ENCODE data around the gene PDXP. TPM values are rescaled to one million over a fixed set of nuclear protein-coding genes. Genes with fewer than 3 reads are reported as not detected.

PDXP gene
- total and polyA plus RNA-seq, 2 donors (not counting 1 experiment from before 2014, with no cell fraction given), result 4.0 to 7.9 TPM

DNA sequence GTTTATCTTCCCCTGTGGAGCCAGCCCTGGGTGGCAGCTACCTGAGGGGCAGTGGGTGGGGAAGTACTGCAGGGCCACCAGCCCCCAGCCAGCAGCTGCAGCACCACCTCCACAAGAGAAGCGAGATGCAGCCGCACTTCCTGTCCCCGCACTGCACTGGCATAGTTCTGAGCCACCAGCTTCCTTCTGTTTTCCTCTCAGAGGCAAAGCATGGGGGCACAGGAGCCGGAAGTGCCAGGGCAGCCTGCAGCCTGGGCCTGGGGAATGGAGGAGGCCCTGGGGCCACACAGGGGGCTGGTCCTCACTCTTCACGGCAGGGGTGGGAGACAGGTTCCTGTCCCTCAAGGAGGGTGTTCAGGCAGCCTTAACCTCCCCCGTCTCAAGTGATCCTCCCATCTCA is 31.0 kb upstream of the PDXP start:
- H3K4me3 ChIP-seq (replicated peaks in 1 of 4; ENCODE audit: control extremely low read depth in 1 of 4, insufficient read depth in 1 of 4, low read depth in 3 of 4, low read length in 4 of 4), result no peak overlapping the region
- TF ChIP-seq EZH2 (IDR thresholded peaks at IDR 0.05; ENCODE audit: low read length, missing control alignments), result no peak
- TF ChIP-seq, protein P1, sequence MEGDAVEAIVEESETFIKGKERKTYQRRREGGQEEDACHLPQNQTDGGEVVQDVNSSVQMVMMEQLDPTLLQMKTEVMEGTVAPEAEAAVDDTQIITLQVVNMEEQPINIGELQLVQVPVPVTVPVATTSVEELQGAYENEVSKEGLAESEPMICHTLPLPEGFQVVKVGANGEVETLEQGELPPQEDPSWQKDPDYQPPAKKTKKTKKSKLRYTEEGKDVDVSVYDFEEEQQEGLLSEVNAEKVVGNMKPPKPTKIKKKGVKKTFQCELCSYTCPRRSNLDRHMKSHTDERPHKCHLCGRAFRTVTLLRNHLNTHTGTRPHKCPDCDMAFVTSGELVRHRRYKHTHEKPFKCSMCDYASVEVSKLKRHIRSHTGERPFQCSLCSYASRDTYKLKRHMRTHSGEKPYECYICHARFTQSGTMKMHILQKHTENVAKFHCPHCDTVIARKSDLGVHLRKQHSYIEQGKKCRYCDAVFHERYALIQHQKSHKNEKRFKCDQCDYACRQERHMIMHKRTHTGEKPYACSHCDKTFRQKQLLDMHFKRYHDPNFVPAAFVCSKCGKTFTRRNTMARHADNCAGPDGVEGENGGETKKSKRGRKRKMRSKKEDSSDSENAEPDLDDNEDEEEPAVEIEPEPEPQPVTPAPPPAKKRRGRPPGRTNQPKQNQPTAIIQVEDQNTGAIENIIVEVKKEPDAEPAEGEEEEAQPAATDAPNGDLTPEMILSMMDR (conservative IDR thresholded peaks at IDR 0.05 in 1 of 2, IDR thresholded peaks at IDR 0.05 in 1 of 2; ENCODE audit: low read depth in 1 of 2, low read length in 2 of 2), result no peak
- no peak overlapping the region for H3K4me2 ChIP-seq (ENCODE audit: extremely low read depth, insufficient read depth, low read length)
- no peak overlapping the region for H2AFZ ChIP-seq (ENCODE audit: low read length)
- no peaks in the 10 kb centered on the region for H3K27me3 ChIP-seq (ENCODE audit: control insufficient read depth, insufficient read depth, low read length)
- no peak for DNase-seq (ENCODE audit: low read depth in 2 of 2)
- H3K79me2 ChIP-seq (ENCODE audit: control insufficient read depth, insufficient read depth, low read length), result no peaks in the 10 kb centered on the region
- H3K36me3 ChIP-seq (ENCODE audit: control insufficient read depth, insufficient read depth, low read length), result peaks cover 21% of the 10 kb centered on the region
- no peaks in the 10 kb centered on the region for H3K9me3 ChIP-seq (ENCODE audit: control insufficient read depth, insufficient read depth, low read depth, low read length)
- H3K4me1 ChIP-seq (ENCODE audit: control insufficient read depth, extremely low read depth, insufficient read depth, low read length), result no peaks in the 10 kb centered on the region
- no peak overlapping the region for H3K9ac ChIP-seq (ENCODE audit: insufficient read depth, low read length)
- H4K20me1 ChIP-seq (ENCODE audit: control insufficient read depth, extremely low read depth, insufficient read depth, low read length), result no peaks in the 10 kb centered on the region
- no peak overlapping the region for H3K27ac ChIP-seq (ENCODE audit: insufficient read depth, low read length)

DNA sequence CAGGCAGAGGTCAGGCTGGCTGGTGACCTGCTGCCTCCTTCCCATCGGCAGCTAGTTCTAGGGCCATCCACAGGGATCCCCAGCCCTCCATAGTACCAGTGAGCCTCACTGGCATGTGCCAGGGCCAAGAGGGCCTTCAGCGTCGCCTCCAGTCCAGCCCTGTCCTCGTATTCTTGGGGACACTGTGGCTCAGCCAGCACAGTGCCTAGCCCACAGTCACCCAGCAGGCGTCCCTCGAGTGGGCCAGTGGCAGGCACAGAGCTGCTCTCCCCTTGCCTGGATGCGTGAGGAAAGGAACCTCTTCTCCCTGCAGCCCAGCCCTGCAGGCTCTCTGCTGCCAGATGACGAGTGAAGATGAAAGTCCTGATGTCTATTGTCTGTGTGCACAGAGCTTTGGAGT is 29.7 kb upstream of the PDXP start:
- Histone ChIP-seq H3K79me2 (ENCODE audit: control insufficient read depth, insufficient read depth, low read length) (no peaks in the 10 kb centered on the region), H3K4me1 (ENCODE audit: control insufficient read depth, extremely low read depth, insufficient read depth, low read length) (peaks cover 9% of the 10 kb centered on the region), H3K4me2 (ENCODE audit: extremely low read depth, insufficient read depth, low read length) (no peak overlapping the region), H3K4me3 (replicated peaks in 1 of 4; ENCODE audit: control extremely low read depth in 1 of 4, insufficient read depth in 1 of 4, low read depth in 3 of 4, low read length in 4 of 4) (no peak overlapping the region), H4K20me1 (ENCODE audit: control insufficient read depth, extremely low read depth, insufficient read depth, low read length) (no peaks in the 10 kb centered on the region), H3K36me3 (ENCODE audit: control insufficient read depth, insufficient read depth, low read length) (peaks cover 17% of the 10 kb centered on the region), H3K9me3 (ENCODE audit: control insufficient read depth, insufficient read depth, low read depth, low read length) (no peaks in the 10 kb centered on the region), H2AFZ (ENCODE audit: low read length) (no peak overlapping the region), H3K27me3 (ENCODE audit: control insufficient read depth, insufficient read depth, low read length) (no peaks in the 10 kb centered on the region), H3K27ac (ENCODE audit: insufficient read depth, low read length) (no peak overlapping the region), H3K9ac (ENCODE audit: insufficient read depth, low read length) (no peak overlapping the region)
- no peak for TF ChIP-seq EZH2 (IDR thresholded peaks at IDR 0.05; ENCODE audit: low read length, missing control alignments)
- TF ChIP-seq, protein P1 (conservative IDR thresholded peaks at IDR 0.05 in 1 of 2, IDR thresholded peaks at IDR 0.05 in 1 of 2; ENCODE audit: low read depth in 1 of 2, low read length in 2 of 2), result no peak
- DNase-seq (ENCODE audit: low read depth in 2 of 2), result no peak

DNA sequence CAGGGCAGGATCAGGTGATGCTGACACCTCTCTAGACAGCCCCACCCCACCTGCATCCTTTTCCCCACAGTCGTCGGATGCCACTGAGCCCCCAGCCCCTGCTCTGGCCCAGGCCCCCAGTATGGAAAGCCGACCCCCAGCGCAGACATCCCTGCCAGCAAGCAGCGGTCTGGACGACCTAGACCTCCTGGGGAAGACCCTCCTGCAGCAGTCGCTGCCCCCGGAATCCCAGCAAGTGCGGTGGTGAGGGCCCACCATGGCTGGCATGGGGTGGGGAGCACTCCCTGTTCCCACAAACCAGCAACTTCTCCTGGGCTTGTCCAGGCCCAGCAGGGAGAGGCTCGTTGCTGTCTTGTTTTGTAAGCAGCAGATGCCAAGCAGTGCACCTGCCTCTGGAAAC is 28.6 kb upstream of the PDXP start:
- Histone ChIP-seq H3K79me2 (ENCODE audit: control insufficient read depth, insufficient read depth, low read length) (no peaks in the 10 kb centered on the region), H3K4me3 (replicated peaks in 1 of 4; ENCODE audit: control extremely low read depth in 1 of 4, insufficient read depth in 1 of 4, low read depth in 3 of 4, low read length in 4 of 4) (no peak overlapping the region), H4K20me1 (ENCODE audit: control insufficient read depth, extremely low read depth, insufficient read depth, low read length) (no peaks in the 10 kb centered on the region), H3K27ac (ENCODE audit: insufficient read depth, low read length) (no peak overlapping the region), H3K4me1 (ENCODE audit: control insufficient read depth, extremely low read depth, insufficient read depth, low read length) (peaks cover 20% of the 10 kb centered on the region), H3K9ac (ENCODE audit: insufficient read depth, low read length) (no peak overlapping the region), H3K36me3 (ENCODE audit: control insufficient read depth, insufficient read depth, low read length) (peaks cover 12% of the 10 kb centered on the region), H2AFZ (ENCODE audit: low read length) (no peak overlapping the region), H3K9me3 (ENCODE audit: control insufficient read depth, insufficient read depth, low read depth, low read length) (no peaks in the 10 kb centered on the region), H3K27me3 (ENCODE audit: control insufficient read depth, insufficient read depth, low read length) (no peaks in the 10 kb centered on the region), H3K4me2 (ENCODE audit: extremely low read depth, insufficient read depth, low read length) (no peak overlapping the region)
- no peak for DNase-seq (ENCODE audit: low read depth in 2 of 2)
- TF ChIP-seq, protein P1 (conservative IDR thresholded peaks at IDR 0.05 in 1 of 2, IDR thresholded peaks at IDR 0.05 in 1 of 2; ENCODE audit: low read depth in 1 of 2, low read length in 2 of 2), result no peak
